Measurements from ENCODE around the gene DCXR.

The DCXR gene

DNA sequence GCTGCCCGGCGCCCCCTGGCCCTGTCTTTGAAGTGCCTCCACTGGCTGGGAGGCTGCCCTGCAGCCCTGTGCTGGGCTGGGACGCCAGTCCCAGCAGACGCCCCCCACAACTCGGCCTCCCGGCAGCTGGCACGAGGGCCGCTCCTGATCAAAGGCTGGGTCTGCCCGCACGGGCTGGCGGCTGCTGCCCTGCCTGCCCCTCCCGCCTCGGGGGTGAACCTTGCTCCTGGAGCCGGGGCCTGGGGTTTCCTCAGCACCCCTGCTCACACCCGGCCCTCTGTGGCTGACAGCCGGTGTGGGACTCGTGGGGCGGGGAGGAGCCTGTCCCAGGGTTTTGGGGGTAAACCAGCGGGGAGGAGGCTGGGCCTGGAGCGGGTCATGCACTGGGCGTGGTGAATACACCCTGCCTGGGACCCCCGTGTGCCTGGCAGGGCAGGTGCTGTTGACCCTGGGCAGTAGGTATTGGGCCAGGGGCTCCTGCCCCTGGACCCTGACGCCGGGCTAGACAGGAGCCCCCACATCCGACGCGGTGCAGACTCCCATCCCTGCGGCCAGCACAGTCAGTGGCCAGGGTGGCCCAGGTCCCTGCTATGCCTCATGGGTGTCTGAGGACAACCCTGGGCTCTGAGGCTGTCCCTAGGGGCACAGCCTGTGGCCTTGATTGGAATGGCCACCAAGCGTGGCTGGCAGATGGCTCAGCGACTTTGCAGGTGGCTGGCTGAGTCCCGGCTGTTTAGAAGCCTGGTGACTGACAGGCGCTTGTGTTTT is 36.5 kb downstream of the DCXR start:
- Histone ChIP-seq H3K4me1 (ENCODE audit: control insufficient read depth, low read depth, low read length) (no peaks in the 10 kb centered on the region), H3K9ac (ENCODE audit: low read length) (no peak overlapping the region), H3K9me3 (ENCODE audit: control insufficient read depth, low read depth, low read length) (no peaks in the 10 kb centered on the region), H3K27ac (ENCODE audit: low read length) (no peak overlapping the region), H3K27me3 (ENCODE audit: control insufficient read depth, insufficient read depth, low read length) (no peaks in the 10 kb centered on the region), H3K4me3 (ENCODE audit: low read length) (no peak overlapping the region), H3K36me3 (ENCODE audit: control insufficient read depth, low read depth, low read length) (no peaks in the 10 kb centered on the region)

DNA sequence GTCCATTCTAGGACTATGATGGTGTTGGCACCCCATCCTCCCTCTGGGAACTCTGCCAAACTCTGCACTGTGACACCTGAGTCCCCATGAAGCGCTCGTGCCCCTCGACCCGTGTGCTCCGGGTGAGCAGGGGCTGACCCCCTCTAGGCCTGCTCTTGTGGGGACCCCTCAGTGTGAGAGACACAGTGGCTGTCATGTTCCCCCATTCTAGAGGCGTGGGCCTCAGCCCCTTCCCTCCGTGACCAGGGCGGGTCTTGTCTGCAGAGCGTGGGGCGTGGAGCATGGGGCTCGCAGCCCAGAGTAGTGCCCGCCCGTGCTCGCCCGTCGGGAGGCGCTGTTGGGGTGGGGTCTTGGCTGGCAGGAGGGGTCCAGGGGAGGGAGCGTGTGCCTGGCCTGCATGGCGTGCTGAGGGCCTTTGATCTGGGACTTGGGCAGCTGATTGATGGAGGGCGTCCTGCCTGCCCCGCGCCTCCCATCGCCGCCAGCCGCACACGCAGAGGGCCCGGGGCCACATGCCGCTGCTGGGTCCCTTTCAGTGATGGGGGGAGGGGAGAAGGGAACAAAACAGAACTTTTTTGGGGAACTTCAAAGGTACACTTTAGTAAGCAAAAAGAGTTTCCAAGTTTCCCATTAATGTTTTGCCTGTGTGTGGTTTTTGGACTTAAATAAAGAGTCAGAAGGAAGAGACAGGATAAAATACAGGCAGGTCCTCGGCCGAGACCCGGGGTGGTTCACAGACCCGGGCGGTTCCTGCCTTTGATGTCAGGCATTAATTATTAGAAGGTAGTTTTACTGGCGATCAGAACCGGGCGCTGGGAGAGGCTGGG is 37.3 kb downstream of the DCXR start:
- Histone ChIP-seq H3K27ac (ENCODE audit: low read length) (no peak overlapping the region), H3K36me3 (ENCODE audit: control insufficient read depth, low read depth, low read length) (no peaks in the 10 kb centered on the region), H3K9ac (ENCODE audit: low read length) (no peak overlapping the region), H3K27me3 (ENCODE audit: control insufficient read depth, insufficient read depth, low read length) (no peaks in the 10 kb centered on the region), H3K4me1 (ENCODE audit: control insufficient read depth, low read depth, low read length) (no peaks in the 10 kb centered on the region), H3K9me3 (ENCODE audit: control insufficient read depth, low read depth, low read length) (no peaks in the 10 kb centered on the region), H3K4me3 (ENCODE audit: low read length) (no peak overlapping the region)

DNA sequence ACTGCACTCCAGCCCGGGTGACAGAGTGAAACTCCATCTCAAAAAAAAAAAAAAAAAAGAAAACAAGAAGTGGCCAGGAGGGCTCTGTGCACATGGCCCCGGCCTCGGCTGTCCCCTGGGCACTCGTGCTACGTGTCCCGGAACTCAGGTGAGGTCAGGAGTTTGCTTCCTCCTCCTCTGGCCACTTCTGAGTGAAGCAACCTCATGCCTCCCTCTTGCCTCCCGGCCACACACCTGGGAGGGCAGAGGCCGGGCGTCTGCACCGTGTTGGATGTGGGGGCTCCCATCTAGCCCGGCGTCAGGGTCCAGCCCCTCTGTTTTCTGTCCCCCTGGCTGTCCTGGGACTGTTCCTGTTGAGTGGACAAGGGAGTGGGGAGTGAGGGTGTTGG is 37.9 kb downstream of the DCXR start:
- Histone ChIP-seq H3K4me1 (ENCODE audit: control insufficient read depth, low read depth, low read length) (no peaks in the 10 kb centered on the region), H3K9ac (ENCODE audit: low read length) (no peak overlapping the region), H3K4me3 (ENCODE audit: low read length) (no peak overlapping the region), H3K36me3 (ENCODE audit: control insufficient read depth, low read depth, low read length) (no peaks in the 10 kb centered on the region), H3K9me3 (ENCODE audit: control insufficient read depth, low read depth, low read length) (no peaks in the 10 kb centered on the region), H3K27ac (ENCODE audit: low read length) (no peak overlapping the region), H3K27me3 (ENCODE audit: control insufficient read depth, insufficient read depth, low read length) (no peaks in the 10 kb centered on the region)

DNA sequence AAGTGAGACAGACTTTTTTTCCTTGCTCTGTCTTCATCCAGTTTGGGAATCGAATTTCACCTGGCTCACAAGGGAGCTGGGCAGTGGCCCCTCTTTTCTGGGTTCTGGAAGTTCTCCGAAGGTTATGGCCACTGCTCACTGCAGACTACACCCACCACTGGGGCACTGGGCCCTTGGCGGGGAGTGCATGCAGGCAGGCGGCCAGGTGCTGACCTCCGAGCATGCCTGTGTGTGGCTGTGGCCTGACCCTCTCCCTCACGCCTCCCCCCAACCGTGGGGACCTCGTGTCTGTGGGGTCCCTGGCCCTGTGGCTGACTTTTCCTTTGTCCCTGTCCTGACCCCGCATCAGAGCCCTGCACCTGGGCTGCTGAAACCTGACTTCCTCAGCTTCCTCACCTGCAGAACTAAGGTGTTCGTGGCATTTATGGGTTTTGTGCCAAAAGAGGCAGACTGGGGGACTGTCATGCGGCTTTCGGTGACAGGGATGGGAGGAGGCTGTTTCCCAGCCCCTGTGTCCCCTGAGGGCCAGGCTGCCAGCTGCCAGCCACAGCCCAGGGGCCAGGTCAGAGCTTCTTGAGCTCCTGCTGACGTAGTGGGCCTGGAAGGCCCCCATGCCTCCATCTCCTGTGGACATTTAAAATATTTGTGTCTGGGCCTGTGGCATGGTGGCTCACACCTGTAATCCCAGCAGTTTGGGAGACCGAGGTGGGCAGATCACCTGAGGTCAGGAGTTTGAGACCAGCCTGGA is 38.6 kb downstream of the DCXR start:
- H3K4me3 ChIP-seq (ENCODE audit: low read length) = no peak overlapping the region
- no peaks in the 10 kb centered on the region for H3K4me1 ChIP-seq (ENCODE audit: control insufficient read depth, low read depth, low read length)
- H3K9ac ChIP-seq (ENCODE audit: low read length) = no peak overlapping the region
- H3K9me3 ChIP-seq (ENCODE audit: control insufficient read depth, low read depth, low read length) = no peaks in the 10 kb centered on the region
- no peaks in the 10 kb centered on the region for H3K27me3 ChIP-seq (ENCODE audit: control insufficient read depth, insufficient read depth, low read length)
- no peak overlapping the region for H3K27ac ChIP-seq (ENCODE audit: low read length)
- no peaks in the 10 kb centered on the region for H3K36me3 ChIP-seq (ENCODE audit: control insufficient read depth, low read depth, low read length)

DNA sequence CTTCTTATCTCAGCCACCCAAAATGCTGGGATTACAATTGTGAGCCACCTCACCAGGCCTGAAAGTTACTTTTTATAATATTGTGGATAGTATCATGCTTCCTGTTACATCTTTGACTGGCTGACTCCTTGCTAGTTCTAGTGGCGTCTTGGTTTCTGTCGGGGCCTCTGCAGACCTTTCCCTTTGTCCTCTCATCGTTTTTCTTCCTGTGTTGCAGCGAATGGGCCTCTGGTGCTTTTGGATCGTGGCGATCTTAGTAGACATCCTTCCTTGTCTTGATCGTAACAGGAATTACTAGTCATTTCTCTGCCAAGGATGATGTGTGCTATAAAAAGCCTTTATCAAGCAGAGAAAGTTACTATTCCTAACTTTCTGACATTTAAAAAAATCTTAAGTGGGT is 39.3 kb downstream of the DCXR start:
- Histone ChIP-seq H3K9me3 (ENCODE audit: control insufficient read depth, low read depth, low read length) (no peaks in the 10 kb centered on the region), H3K4me3 (ENCODE audit: low read length) (no peak overlapping the region), H3K36me3 (ENCODE audit: control insufficient read depth, low read depth, low read length) (no peaks in the 10 kb centered on the region), H3K4me1 (ENCODE audit: control insufficient read depth, low read depth, low read length) (peaks cover 3% of the 10 kb centered on the region), H3K27me3 (ENCODE audit: control insufficient read depth, insufficient read depth, low read length) (no peaks in the 10 kb centered on the region), H3K9ac (ENCODE audit: low read length) (no peak overlapping the region), H3K27ac (ENCODE audit: low read length) (no peak overlapping the region)

GRCh38 chr17:81996757-81997441 is 40.6 kb downstream of the DCXR start:
- Histone ChIP-seq H3K4me3 (ENCODE audit: low read length) (no peak overlapping the region), H3K4me1 (ENCODE audit: control insufficient read depth, low read depth, low read length) (peaks cover 14% of the 10 kb centered on the region), H3K27ac (ENCODE audit: low read length) (no peak overlapping the region), H3K9me3 (ENCODE audit: control insufficient read depth, low read depth, low read length) (no peaks in the 10 kb centered on the region), H3K27me3 (ENCODE audit: control insufficient read depth, insufficient read depth, low read length) (no peaks in the 10 kb centered on the region), H3K9ac (ENCODE audit: low read length) (no peak overlapping the region), H3K36me3 (ENCODE audit: control insufficient read depth, low read depth, low read length) (no peaks in the 10 kb centered on the region)

- Histone ChIP-seq H3K4me3 (ENCODE audit: low read length) (no peak overlapping the region), H3K4me1 (ENCODE audit: control insufficient read depth, low read depth, low read length) (peaks cover 15% of the 10 kb centered on the region), H3K9me3 (ENCODE audit: control insufficient read depth, low read depth, low read length) (no peaks in the 10 kb centered on the region), H3K27ac (ENCODE audit: low read length) (no peak overlapping the region), H3K27me3 (ENCODE audit: control insufficient read depth, insufficient read depth, low read length) (no peaks in the 10 kb centered on the region), H3K36me3 (ENCODE audit: control insufficient read depth, low read depth, low read length) (no peaks in the 10 kb centered on the region), H3K9ac (ENCODE audit: low read length) (no peak overlapping the region)
Measured at GRCh38 chr17:81996232-81996756, 41.2 kb downstream of the DCXR start.

DNA sequence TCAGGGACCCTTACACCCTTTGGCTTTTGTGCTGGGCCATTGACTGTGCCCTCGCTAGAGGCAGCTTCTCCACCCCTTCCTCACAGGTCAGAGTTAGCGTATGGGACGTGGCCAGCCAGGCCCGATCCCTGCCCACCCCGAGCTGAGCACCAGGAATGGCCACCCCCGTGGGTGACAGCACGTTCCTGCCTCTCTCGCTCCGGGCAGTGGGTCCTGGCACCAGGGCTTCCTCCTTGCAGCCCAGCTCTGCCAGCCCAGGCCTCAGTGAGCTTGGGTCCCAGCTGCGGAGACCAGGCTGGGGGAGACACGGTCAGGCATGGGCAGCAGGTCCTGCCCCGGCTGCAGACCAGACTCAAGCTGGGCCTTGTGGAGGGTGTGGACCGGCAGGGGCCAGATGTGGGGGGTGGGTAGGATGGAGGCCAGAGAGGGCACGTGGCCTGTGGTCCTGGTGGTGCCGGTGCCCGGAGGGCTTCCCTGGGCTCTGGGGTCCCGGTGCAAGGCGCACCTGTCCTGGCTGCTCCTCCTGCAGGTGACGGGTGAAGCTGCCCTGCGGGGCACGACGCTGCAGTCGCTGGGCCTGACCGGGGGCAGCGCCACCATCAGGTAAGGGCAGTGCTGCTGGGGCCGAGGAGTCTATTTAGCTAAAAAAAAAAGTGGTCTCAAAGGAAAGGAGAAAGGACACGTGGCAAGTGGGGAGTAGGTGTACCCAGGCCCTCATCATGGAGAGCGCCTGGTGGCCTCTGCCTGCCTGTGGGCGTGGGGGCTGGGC is 41.9 kb downstream of the DCXR start:
- H3K9ac ChIP-seq (ENCODE audit: low read length) = no peak overlapping the region
- peaks cover 18% of the 10 kb centered on the region for H3K4me1 ChIP-seq (ENCODE audit: control insufficient read depth, low read depth, low read length)
- H3K4me3 ChIP-seq (ENCODE audit: low read length) = no peak overlapping the region

DNA sequence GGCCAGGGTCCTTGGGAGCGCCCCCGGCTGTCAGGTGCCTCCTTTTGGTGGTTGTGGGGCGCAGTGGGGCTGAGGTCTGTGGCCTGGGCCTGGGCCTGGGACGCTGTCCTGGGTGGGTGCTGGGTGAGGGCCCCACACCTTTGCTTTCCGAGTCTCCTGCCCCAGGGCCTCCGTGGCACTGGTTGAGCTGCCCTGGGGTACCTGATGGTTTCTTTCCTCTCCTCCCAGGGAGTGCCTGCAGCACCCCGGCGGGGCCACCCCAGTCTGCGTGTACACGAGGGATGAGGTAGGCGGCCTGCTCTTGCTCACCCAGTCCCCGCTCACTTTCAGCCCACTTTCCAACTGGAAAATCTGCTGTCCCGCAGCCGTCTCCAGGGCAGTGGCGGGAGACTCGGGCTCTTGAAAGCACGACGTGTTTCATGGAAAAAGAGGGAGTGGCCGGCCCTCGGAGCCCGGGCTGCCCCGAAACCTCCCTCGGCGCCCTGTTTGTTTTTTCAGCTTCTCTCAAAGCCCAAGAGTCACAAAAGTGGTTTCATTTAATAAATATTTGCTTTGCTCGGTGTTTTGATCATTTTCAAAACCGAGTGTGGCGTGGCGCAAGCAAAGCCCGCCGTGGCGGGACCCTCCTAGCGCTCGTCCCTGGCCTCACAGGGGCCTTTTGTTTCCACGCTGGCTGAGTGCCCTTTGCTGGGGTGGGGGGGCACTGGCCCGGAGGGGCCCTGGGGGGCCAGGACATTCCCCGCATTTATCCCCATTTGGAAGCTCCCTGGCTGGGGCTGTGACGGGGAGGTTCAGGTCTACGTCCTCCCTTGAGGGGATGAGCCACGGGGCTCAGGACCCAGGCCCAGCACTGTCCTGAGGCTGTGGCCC is 42.7 kb downstream of the DCXR start:
- H3K4me3 ChIP-seq (ENCODE audit: low read length) = no peak overlapping the region
- no peaks in the 10 kb centered on the region for H3K9me3 ChIP-seq (ENCODE audit: control insufficient read depth, low read depth, low read length)
- no peaks in the 10 kb centered on the region for H3K27me3 ChIP-seq (ENCODE audit: control insufficient read depth, insufficient read depth, low read length)
- no peak overlapping the region for H3K27ac ChIP-seq (ENCODE audit: low read length)
- H3K4me1 ChIP-seq (ENCODE audit: control insufficient read depth, low read depth, low read length) = peaks cover 20% of the 10 kb centered on the region
- no peaks in the 10 kb centered on the region for H3K36me3 ChIP-seq (ENCODE audit: control insufficient read depth, low read depth, low read length)
- H3K9ac ChIP-seq (ENCODE audit: low read length) = no peak overlapping the region

More for the DNA sequence above, 41.9 kb downstream of the DCXR start:
- no peaks in the 10 kb centered on the region for H3K27me3 ChIP-seq (ENCODE audit: control insufficient read depth, insufficient read depth, low read length)
- no peak overlapping the region for H3K27ac ChIP-seq (ENCODE audit: low read length)
- no peaks in the 10 kb centered on the region for H3K36me3 ChIP-seq (ENCODE audit: control insufficient read depth, low read depth, low read length)
- H3K9me3 ChIP-seq (ENCODE audit: control insufficient read depth, low read depth, low read length) = no peaks in the 10 kb centered on the region

Data from iPS-18a (cell line).